PC-3 (cell line): Measurements from ENCODE around the gene CASP2. TPM values are rescaled to one million over a fixed set of nuclear protein-coding genes. Genes with fewer than 3 reads are reported as not detected.

Source experiments
- ATAC-seq: fragments of 200-7000 bp; cut with Tn5 transposase; 2 replicates; pipeline ENCODE4 v1.9.1; 2020; ENCODE audit warnings: mild to moderate bottlenecking, moderate library complexity
- BruUV-seq: library from RNA; stranded (reverse); fragments of 400-500 nt; replicated peaks from 2 replicates; lab custom pipeline; 2021; lab: Mats Ljungman, UMichigan
- CTCF ChIA-PET: fragments of 300-600 bp; sonication (Branson Sonifier 250); formaldehyde crosslinking; loops from one replicate; lab custom pipeline; 2022; ENCODE audit warnings: antibody characterized with exemption; lab: Charles Lee
- POLR2A ChIA-PET: fragments of 300-600 bp; sonication (Branson Sonifier 250); formaldehyde crosslinking; loops from one replicate; lab custom pipeline; 2022; ENCODE audit warnings: antibody characterized with exemption; ENCODE audit not compliant: unreplicated experiment; lab: Charles Lee
- DNase-seq: peaks from one replicate; pipeline ENCODE4 v3.0.0-alpha.2; 2015
- H2AFZ ChIP-seq: fragments of 300-600 bp; sonication (generic); 2 replicates; pipeline ENCODE4 v1.6.0; 2016; ENCODE audit warnings: antibody characterized with exemption, low read length
- H3F3A ChIP-seq: fragments of 300-600 bp; sonication (generic); one replicate; pipeline ENCODE4 v1.6.0; 2017; ENCODE audit warnings: antibody characterized with exemption, low read length, control low read depth, mild to moderate bottlenecking; ENCODE audit not compliant: unreplicated experiment
- H3K27ac ChIP-seq: fragments of 300-600 bp; sonication (generic); 2 replicates; pipeline ENCODE4 v1.5.1; 2016; ENCODE audit warnings: mild to moderate bottlenecking, low read length
- H3K27me3 ChIP-seq: fragments of 300-600 bp; sonication (generic); 2 replicates; pipeline ENCODE4 v1.6.1; 2016; ENCODE audit warnings: low read length, mixed read lengths
- H3K36me3 ChIP-seq: fragments of 300-600 bp; sonication (generic); 2 replicates; pipeline ENCODE4 v1.6.1; 2016; ENCODE audit warnings: low read depth, mixed run types, low read length, mixed read lengths
- H3K4me1 ChIP-seq: fragments of 300-600 bp; sonication (generic); 2 replicates; pipeline ENCODE4 v1.5.1; 2016; ENCODE audit warnings: low read length; ENCODE audit not compliant: insufficient read depth
- H3K4me2 ChIP-seq: fragments of 300-600 bp; sonication (generic); 2 replicates; pipeline ENCODE4 v1.6.0; 2016; ENCODE audit warnings: low read length
- H3K4me3 ChIP-seq: fragments of 300-600 bp; sonication (generic); 2 replicates; pipeline ENCODE4 v1.5.1; 2016; ENCODE audit warnings: mild to moderate bottlenecking, low read length, mixed read lengths
- H3K79me2 ChIP-seq: fragments of 300-600 bp; sonication (generic); 2 replicates; pipeline ENCODE4 v1.6.1; 2017; ENCODE audit warnings: low read length, mixed read lengths
- H3K9ac ChIP-seq: fragments of 300-600 bp; sonication (generic); 2 replicates; pipeline ENCODE4 v1.6.0; 2016; ENCODE audit warnings: mild to moderate bottlenecking, low read length
- H3K9me2 ChIP-seq: fragments of 300-600 bp; sonication (generic); replicated peaks from 2 replicates; pipeline ENCODE4 v1.6.1; 2016; ENCODE audit warnings: mixed run types, low read length, mixed read lengths
- H3K9me3 ChIP-seq: fragments of 300-600 bp; sonication (generic); 2 replicates; pipeline ENCODE4 v1.6.1; 2016; ENCODE audit warnings: low read length, mixed read lengths
- H4K20me1 ChIP-seq: fragments of 300-600 bp; sonication (generic); 2 replicates; pipeline ENCODE4 v1.6.1; 2016; ENCODE audit warnings: low read length, mixed read lengths
- CTCF ChIP-seq: fragments of 300-600 bp; sonication (generic); conservative IDR thresholded peaks from 2 replicates; pipeline ENCODE4 v1.5.1; 2017; ENCODE audit warnings: antibody characterized with exemption, low read depth, mild to moderate bottlenecking, low read length
- EZH2 ChIP-seq: fragments of 300-600 bp; sonication (generic); IDR thresholded peaks from one replicate; pipeline ENCODE4 v1.6.1; 2017; ENCODE audit warnings: antibody characterized with exemption, mild to moderate bottlenecking, low read length; ENCODE audit not compliant: unreplicated experiment
- EZH2phosphoT487 ChIP-seq: fragments of 300-600 bp; sonication (generic); IDR thresholded peaks from 2 replicates; pipeline ENCODE4 v1.6.1; 2018; ENCODE audit warnings: mild to moderate bottlenecking, antibody characterized with exemption, low read length, borderline replicate concordance
- intact Hi-C: fragments of 100-400 bp; cut with micrococcal nuclease; formaldehyde crosslinking; loops from 2 replicates; pipeline ENCODE4 v1.9.0; 2023
- total RNA-seq: library from RNA; depleted of rRNA; stranded (reverse); fragments of >200 nt; gene quantifications from 2 replicates; pipeline ENCODE4 v1.2.3, GENCODE V29; 2014

CASP2 gene
- total RNA-seq, 1 experiment from 2014 or later, result 26.4 TPM

DNA sequence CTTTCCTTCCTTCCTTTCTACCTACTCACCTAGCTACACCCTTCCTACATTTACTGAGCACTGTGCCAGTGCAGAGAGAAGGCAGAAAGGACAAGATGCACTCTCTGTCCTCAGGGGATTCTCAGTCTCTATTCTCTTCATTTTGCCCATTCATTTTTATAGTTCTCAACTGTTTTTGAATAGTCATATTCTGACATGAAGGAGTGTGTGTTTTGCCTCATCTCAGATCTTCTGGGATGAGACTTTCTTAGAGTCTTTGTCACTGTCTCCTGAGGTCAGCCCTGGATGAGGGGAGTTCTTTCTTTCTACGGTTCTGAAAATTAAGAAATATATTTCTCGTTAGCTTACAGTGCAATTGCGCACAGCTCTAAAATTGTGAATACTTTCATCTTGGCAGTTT, 49.1 kb downstream of the CASP2 start:
- intact Hi-C loops, result loop anchor here (1.0 kb wide), 1 partner anchor 24 kb away; no protein-coding TSS in a partner anchor
- Histone ChIP-seq H3K4me3 (no peak overlapping the region; the same call in 1 of the 2 replicates), H3K27me3 (no peaks in the 10 kb centered on the region), H3K9ac (no peak overlapping the region), H3K27ac (peak overlapping the region; percentile 41), H3K9me2 (no peaks in the 10 kb centered on the region), H3K9me3 (no peaks in the 10 kb centered on the region), H3K4me1 (peaks cover 41% of the 10 kb centered on the region), H3F3A (no peaks in the 10 kb centered on the region), H3K36me3 (no peaks in the 10 kb centered on the region), H3K4me2 (peak overlapping the region; percentile 52), H2AFZ (peak overlapping the region; percentile 29; the same call in 1 of the 2 replicates), H4K20me1 (no peaks in the 10 kb centered on the region), H3K79me2 (no peaks in the 10 kb centered on the region)
- CTCF ChIA-PET, result interaction anchor here (0.8 kb wide), 2 partner anchors 43 to 92 kb away, joined by 3 to 7 read pairs; no protein-coding TSS in a partner anchor
- DNase-seq (no peak), ATAC-seq (peak; percentile 76)
- TSS peak; percentile 84 for BruUV-seq
- TF ChIP-seq EZH2phosphoT487, result no peak
- no peak for TF ChIP-seq CTCF
- TF ChIP-seq EZH2, result no peak
- POLR2A ChIA-PET, result interaction anchor here (0.5 to 1.2 kb wide), 2 partner anchors 31 to 155 kb away, joined by 3 to 4 read pairs; no protein-coding TSS in a partner anchor

GRCh38 chr7:143341842-143342241, 53.7 kb downstream of the CASP2 start:
- H4K20me1 ChIP-seq, result no peaks in the 10 kb centered on the region
- no peaks in the 10 kb centered on the region for H3K79me2 ChIP-seq
- no peaks in the 10 kb centered on the region for H3F3A ChIP-seq
- H3K27ac ChIP-seq, result no peak overlapping the region
- H3K27me3 ChIP-seq, result no peaks in the 10 kb centered on the region
- intact Hi-C loops, result no loop called here
- no peaks in the 10 kb centered on the region for H3K9me3 ChIP-seq
- ChIA-PET POLR2A (no interaction called here), CTCF (no interaction called here)
- no peak overlapping the region for H3K9ac ChIP-seq
- no peak overlapping the region for H2AFZ ChIP-seq
- no peak overlapping the region for H3K4me2 ChIP-seq
- TF ChIP-seq EZH2 (no peak), CTCF (no peak), EZH2phosphoT487 (no peak)
- H3K4me1 ChIP-seq, result peaks cover 7% of the 10 kb centered on the region
- ATAC-seq, result no peak
- BruUV-seq, result no TSS peak
- no peak for DNase-seq
- no peaks in the 10 kb centered on the region for H3K9me2 ChIP-seq
- no peak overlapping the region for H3K4me3 ChIP-seq
- H3K36me3 ChIP-seq, result no peaks in the 10 kb centered on the region

DNA sequence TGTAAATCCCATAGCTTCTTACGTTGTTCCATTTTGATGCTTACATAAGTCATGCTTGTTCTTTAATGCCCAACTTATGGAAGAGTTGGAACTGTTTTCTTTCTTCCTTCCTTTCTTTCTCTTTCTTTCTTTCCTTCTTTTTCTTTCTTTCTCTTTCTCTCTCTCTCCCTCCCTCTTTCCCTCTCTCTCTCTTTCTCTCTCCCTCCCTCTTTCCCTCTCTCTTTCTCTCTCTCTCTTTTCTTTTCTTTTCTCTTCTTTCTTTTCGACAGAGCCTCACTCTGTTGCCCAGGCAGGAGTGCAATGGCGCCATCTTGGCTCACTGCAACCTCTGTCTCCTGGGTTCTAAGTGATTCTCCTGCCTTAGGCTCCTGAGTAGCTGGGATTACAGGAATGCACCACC, 55.4 kb downstream of the CASP2 start:
- ChIA-PET POLR2A (no interaction called here), CTCF (no interaction called here)
- Histone ChIP-seq H3K4me1 (no peaks in the 10 kb centered on the region), H3K36me3 (no peaks in the 10 kb centered on the region), H3K9ac (no peak overlapping the region), H3K9me3 (no peaks in the 10 kb centered on the region), H3K27me3 (no peaks in the 10 kb centered on the region), H3K4me3 (no peak overlapping the region), H3F3A (no peaks in the 10 kb centered on the region), H3K9me2 (no peaks in the 10 kb centered on the region), H3K79me2 (no peaks in the 10 kb centered on the region), H4K20me1 (no peaks in the 10 kb centered on the region), H3K4me2 (no peak overlapping the region), H2AFZ (no peak overlapping the region), H3K27ac (no peak overlapping the region)
- no TSS peak for BruUV-seq
- no peak for ATAC-seq
- TF ChIP-seq CTCF (no peak), EZH2phosphoT487 (no peak), EZH2 (no peak)
- no peak for DNase-seq
- intact Hi-C loops, result no loop called here
